Mucosa of stomach (tissue), 1 donor: ENCODE measurements around the gene KRT2.

Source experiments
- H3K27me3 ChIP-seq: one replicate; pipeline ENCODE4 v1.7.0; 2013; ENCODE audit warnings: mild to moderate bottlenecking, low read length; ENCODE audit not compliant: control insufficient read depth, insufficient read depth
- H3K36me3 ChIP-seq: one replicate; pipeline ENCODE4 v1.7.0; 2013; ENCODE audit warnings: low read length; ENCODE audit not compliant: control insufficient read depth, insufficient read depth
- H3K4me1 ChIP-seq: one replicate; pipeline ENCODE4 v1.7.0; 2013; ENCODE audit warnings: mild to moderate bottlenecking, low read length; ENCODE audit not compliant: control insufficient read depth, insufficient read depth
- H3K4me3 ChIP-seq: one replicate; pipeline ENCODE4 v1.7.0; 2013; ENCODE audit warnings: low read length
- H3K9ac ChIP-seq: one replicate; pipeline ENCODE4 v1.7.0; 2013; ENCODE audit warnings: mild to moderate bottlenecking, low read length, moderate library complexity
- H3K9me3 ChIP-seq: one replicate; pipeline ENCODE4 v1.7.0; 2013; ENCODE audit warnings: mild to moderate bottlenecking, low read length, moderate library complexity; ENCODE audit not compliant: control insufficient read depth
- donor health status: Pancreatic carcinoma.

Gene KRT2

DNA sequence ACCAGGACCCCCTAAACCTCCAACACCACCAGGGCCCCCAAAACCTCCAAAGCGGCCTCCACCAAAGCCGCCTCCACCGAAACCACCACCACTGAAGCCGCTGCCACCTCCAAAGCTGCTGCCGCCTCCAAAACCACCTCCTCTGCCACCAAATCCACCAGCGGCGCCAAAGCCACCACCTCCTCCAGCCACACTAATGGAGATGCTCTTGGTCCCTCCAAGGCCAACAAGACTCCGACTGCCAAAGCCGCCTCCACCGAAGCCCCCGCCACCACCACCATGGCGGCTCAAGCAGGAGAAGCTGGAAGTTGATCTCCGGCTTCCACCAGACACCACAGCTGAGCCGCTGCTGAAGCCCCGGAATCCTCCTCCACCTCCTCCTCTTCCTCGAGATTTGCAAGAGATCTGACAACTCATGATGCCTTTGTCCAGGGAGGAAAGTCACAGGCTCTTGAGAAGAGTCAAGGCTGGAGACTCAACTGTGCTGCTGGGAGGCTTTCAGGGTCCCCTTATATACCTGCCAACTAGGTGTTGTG is at the start of gene KRT2:
Gene KRT2, minus strand, starts transcription at position 486 of the 536 bp plus-strand sequence. Its CDS starts 69 bp downstream, at position 417.
- H3K4me3 ChIP-seq = no peak within 1 kb of the TSS
- H3K4me1 ChIP-seq = no peaks in the 10 kb centered on the region
- H3K9ac ChIP-seq = no peak within 1 kb of the TSS
- no peaks in the 10 kb centered on the region for H3K9me3 ChIP-seq
- H3K27me3 ChIP-seq = peaks cover 10% of the 10 kb centered on the region
- H3K36me3 ChIP-seq = no peaks in the 10 kb centered on the region

DNA sequence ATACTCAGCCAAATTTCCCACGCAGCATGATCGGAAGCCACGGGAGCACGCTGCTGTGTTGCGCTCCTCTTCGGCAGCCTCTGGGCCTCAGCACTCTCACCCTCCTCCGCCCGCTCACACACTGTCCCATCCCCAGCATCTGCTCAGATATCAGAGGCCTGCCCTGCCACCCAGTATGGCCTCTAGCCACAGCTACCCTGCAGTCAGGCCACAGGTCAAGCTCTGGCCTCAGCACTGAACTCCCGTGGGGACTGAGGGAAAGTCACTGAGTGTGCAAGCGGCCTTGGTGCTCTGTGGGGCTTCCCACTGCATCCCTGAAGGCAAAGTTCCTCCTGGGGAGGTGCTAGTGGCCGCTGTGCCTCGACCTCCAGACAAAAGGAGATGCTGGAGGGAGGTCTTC is 49.3 kb upstream of the KRT2 start:
- peaks cover 17% of the 10 kb centered on the region for H3K27me3 ChIP-seq
- H3K4me1 ChIP-seq = peaks cover 16% of the 10 kb centered on the region
- H3K9me3 ChIP-seq = no peaks in the 10 kb centered on the region
- no peak overlapping the region for H3K9ac ChIP-seq
- H3K36me3 ChIP-seq = no peaks in the 10 kb centered on the region
- H3K4me3 ChIP-seq = no peak overlapping the region

DNA sequence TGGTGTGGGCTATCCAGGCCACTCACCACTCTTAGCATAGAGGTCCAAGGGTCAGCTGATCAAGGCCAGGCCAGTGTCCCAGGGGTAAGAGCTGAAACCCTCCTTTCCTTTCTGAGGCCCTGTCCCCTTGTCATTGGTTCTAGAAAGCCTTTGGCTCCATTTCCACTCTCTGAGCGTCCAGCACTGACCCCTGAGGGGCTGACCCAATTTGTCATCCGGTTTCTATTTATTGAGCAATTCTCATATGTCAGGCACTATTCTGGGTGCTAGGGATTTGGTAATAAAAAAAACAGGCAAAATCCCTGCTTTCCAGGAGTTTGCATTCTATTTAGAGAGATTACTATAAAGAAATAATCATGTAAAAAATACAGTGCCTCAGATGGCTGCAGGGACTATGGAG is 47.9 kb upstream of the KRT2 start:
- H3K4me3 ChIP-seq = no peak overlapping the region
- H3K36me3 ChIP-seq = no peaks in the 10 kb centered on the region
- no peak overlapping the region for H3K9ac ChIP-seq
- H3K9me3 ChIP-seq = no peaks in the 10 kb centered on the region
- H3K27me3 ChIP-seq = peaks cover 21% of the 10 kb centered on the region
- peaks cover 16% of the 10 kb centered on the region for H3K4me1 ChIP-seq

DNA sequence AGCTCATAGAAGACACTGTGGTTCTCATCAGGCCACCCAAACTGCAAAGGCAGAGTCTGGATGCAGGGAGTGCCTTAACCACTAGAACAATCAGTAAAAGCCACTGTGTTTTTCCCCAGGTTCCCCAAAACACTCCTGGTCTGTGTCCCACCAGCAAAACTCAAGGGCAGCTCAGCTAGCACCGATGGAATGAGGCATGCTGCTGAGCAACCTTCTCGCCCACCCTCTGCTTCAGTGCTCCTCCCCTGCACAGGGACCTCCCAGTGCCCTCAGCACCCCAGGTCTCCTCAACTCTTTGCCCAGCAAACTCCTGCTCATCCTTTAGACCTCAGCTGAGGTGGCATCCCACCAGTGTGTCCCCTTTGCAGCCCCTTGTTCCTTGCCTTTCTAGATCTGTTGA is 47.4 kb upstream of the KRT2 start:
- Histone ChIP-seq H3K36me3 (no peaks in the 10 kb centered on the region), H3K4me3 (no peak overlapping the region), H3K4me1 (peaks cover 16% of the 10 kb centered on the region), H3K9me3 (no peaks in the 10 kb centered on the region), H3K9ac (no peak overlapping the region), H3K27me3 (peaks cover 21% of the 10 kb centered on the region)

DNA sequence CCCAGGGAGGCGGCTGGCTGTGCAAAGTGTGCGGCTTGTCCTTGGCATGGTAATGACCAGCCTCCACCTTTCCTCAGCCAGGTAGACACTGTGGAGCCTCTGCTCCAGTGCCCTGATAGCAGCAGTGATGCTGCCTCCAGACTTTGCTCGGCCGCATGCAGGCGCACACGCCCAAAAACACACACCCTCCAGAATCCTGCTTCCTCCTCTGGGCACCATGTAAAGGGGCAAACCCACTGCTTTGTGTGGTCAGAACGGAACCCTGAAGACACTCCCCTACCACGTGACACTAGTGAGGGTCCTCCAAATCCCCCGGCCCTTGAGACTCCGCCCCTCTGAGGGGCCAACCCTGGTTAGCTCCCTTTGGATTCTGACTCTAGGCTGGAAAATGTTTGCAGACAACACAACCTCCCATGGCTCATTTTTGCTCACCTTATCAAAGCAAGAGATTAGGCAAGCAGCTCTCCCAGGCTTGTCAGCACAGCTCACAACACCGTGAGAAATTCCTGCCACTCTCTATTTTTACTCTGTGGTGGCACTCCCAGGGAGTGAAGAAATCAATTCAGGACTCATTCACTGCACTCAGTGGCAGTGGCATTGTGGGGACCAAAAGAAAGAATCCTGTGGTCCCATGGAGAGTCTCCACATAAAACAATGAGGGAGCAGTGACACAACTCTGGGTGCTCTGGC is 46.8 kb upstream of the KRT2 start:
- no peaks in the 10 kb centered on the region for H3K36me3 ChIP-seq
- H3K9ac ChIP-seq = no peak overlapping the region
- peaks cover 16% of the 10 kb centered on the region for H3K4me1 ChIP-seq
- H3K9me3 ChIP-seq = no peaks in the 10 kb centered on the region
- no peak overlapping the region for H3K4me3 ChIP-seq
- peaks cover 21% of the 10 kb centered on the region for H3K27me3 ChIP-seq

DNA sequence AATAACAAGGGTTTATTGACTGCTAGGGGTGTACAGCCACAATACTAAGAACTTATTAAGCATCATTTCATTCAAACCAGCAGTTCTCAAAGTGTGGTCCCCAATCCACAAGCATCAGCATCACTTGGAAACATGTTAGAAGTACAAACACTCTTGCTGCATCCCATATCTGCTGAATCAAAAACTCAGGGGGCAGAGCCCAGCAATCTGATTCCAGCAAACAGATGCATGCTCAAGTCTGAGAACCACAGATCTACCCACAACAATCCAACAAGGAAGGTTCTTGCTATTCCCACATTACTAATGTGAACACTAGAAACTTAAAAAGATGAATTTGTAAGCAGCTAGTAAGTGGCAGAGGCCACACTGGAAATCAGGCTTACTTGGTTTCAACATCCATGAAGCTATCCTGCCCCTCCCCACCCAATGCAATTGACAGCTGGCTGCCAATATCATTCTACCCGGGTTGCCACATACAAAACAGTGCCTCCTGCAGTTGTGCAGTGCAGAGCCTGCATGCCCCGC is 45.1 kb upstream of the KRT2 start:
- peaks cover 16% of the 10 kb centered on the region for H3K4me1 ChIP-seq
- H3K27me3 ChIP-seq = peaks cover 22% of the 10 kb centered on the region
- no peaks in the 10 kb centered on the region for H3K36me3 ChIP-seq
- H3K4me3 ChIP-seq = no peak overlapping the region
- H3K9ac ChIP-seq = no peak overlapping the region
- no peaks in the 10 kb centered on the region for H3K9me3 ChIP-seq

DNA sequence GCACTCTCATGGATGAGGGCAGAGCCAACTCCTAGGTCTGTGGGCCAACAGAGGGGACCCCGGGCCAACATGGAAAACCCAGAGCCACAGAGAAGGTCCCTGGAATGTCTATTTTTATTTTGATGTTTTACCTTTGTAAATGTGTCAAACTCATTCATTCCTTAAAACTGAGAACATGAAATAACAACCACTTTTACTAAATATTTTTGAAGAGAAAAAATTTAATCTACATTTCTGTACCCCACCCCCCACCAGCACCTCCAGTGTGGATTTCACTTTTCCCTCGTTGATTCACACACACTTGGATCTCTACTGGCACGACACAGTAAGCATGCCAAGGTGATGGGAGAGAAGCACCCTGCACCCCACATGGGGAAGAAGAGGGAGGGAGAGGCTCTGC is 44.6 kb upstream of the KRT2 start:
- Histone ChIP-seq H3K9ac (no peak overlapping the region), H3K4me1 (peaks cover 16% of the 10 kb centered on the region), H3K36me3 (no peaks in the 10 kb centered on the region), H3K27me3 (peaks cover 28% of the 10 kb centered on the region), H3K4me3 (no peak overlapping the region), H3K9me3 (no peaks in the 10 kb centered on the region)

DNA sequence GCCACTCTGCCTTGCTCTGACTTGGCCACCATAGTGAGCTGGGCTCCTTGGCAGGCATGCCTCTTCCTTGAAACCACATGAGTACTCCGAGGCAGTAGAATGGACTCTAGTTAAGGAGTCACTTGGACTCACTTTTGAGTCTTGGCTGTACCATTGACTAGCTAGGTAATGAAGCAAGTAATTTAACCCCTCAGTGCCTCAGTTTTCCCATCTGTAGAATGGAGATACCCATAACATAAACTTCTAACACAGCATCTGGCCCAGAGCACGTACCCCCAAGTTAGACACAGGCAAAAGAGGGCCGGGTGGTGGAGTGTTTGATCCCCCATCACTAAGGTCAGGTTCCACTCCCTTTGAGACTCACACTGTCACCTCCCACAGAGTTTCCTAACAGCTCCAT is 43.0 kb upstream of the KRT2 start:
- peaks cover 43% of the 10 kb centered on the region for H3K27me3 ChIP-seq

DNA sequence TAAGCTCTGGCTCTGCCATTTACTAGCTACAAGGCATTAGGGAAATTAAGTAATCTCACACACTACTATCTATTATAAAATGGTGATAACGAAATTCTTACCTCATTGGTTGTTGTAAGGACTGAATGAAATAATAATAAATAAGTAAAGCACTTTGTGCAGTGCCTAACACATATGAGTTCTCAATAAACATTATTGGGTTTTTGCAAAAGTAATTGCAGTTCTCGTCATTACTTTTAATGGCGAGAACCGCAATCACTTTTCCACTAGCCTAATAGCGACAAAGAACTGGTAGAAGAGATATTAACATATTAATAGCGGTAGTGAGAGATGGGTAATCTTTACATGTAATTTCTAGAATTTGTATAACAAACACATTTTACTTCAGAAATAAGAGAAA is 42.1 kb upstream of the KRT2 start:
- Histone ChIP-seq H3K4me1 (peaks cover 20% of the 10 kb centered on the region), H3K9me3 (no peaks in the 10 kb centered on the region), H3K9ac (no peak overlapping the region), H3K36me3 (no peaks in the 10 kb centered on the region), H3K27me3 (peaks cover 42% of the 10 kb centered on the region), H3K4me3 (no peak overlapping the region)

More for the DNA sequence above, 43.0 kb upstream of the KRT2 start:
- Histone ChIP-seq H3K4me3 (no peak overlapping the region), H3K9me3 (no peaks in the 10 kb centered on the region), H3K4me1 (peaks cover 26% of the 10 kb centered on the region), H3K36me3 (no peaks in the 10 kb centered on the region), H3K9ac (no peak overlapping the region)

DNA sequence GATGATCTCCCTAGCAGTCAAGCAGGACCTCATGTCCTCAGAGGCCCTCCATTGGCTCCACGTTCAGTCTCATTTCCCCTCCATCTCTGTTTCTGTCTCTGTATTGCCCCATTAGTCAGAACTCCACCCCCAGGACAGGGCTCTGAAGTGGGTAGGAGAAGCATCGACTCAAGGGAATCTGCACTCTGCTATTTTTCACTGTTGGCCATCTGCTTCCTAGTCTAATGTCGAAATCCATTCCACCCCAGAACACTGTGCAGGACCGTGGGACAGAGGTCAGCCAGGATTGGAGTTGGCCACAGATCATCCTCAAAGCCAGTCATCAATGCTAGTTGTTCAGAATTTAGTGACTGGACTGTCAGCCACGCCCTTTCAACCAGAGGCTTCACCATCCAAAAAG is 41.2 kb upstream of the KRT2 start:
- peaks cover 11% of the 10 kb centered on the region for H3K4me1 ChIP-seq
- H3K27me3 ChIP-seq = peaks cover 47% of the 10 kb centered on the region
- no peaks in the 10 kb centered on the region for H3K36me3 ChIP-seq
- H3K9me3 ChIP-seq = no peaks in the 10 kb centered on the region
- H3K9ac ChIP-seq = no peak overlapping the region
- H3K4me3 ChIP-seq = no peak overlapping the region

DNA sequence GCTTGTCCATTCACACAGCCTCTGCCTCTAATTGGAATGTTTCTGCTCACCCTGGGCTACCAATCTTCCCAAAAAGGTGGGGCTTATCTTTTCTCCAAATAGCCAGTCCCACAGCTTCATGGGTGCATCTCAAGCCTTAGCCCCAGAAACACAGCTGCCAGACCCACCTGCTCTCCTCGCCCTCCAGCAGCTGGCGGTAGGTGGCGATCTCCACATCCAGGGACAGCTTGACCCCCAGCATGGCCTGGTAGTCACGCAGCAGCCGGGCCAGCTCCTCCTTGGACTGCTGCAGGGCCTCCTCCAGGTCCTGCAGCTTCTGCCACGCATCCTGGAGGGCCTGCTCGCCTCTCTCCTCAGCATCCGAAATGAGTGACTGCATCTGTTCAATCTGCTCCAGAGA is 40.2 kb upstream of the KRT2 start:
- H3K9me3 ChIP-seq = no peaks in the 10 kb centered on the region
- H3K4me3 ChIP-seq = no peak overlapping the region
- no peaks in the 10 kb centered on the region for H3K36me3 ChIP-seq
- H3K27me3 ChIP-seq = peaks cover 46% of the 10 kb centered on the region
- H3K4me1 ChIP-seq = peaks cover 16% of the 10 kb centered on the region
- no peak overlapping the region for H3K9ac ChIP-seq

DNA sequence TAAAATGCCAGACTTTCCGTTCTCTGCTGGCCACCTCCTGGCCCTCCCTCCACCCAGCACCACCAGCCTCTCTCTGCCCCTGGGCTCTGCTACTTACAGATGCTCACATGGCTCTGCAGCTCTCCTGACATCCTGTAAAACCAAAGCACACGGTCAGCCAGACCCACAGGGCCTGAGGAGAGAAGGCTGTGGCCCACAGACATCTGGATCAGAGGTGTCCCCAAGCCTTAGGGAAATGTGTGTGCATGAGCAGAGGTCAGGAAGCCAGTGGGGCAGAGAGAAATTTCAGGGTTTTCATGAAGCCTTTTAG is 39.8 kb upstream of the KRT2 start:
- peaks cover 43% of the 10 kb centered on the region for H3K27me3 ChIP-seq
- no peak overlapping the region for H3K9ac ChIP-seq
- H3K4me3 ChIP-seq = no peak overlapping the region

More for the DNA sequence above, 39.8 kb upstream of the KRT2 start:
- Histone ChIP-seq H3K36me3 (no peaks in the 10 kb centered on the region), H3K9me3 (no peaks in the 10 kb centered on the region), H3K4me1 (peaks cover 16% of the 10 kb centered on the region)
